ENCODE measurements around the gene ZNF600. TPM values are rescaled to one million over a fixed set of nuclear protein-coding genes. Genes with fewer than 3 reads are reported as not detected.
A peak's percentile ranks its signal among the peaks of the same experiment; 100 is the strongest.
"Not testable (repeated sequence)": the region's sequence is repeated elsewhere in the genome, so short reads cannot be mapped to it uniquely, and the experiment has no call there.

Gene ZNF600
- polyA plus RNA-seq, 3 donors = 1.9 to 9.2 (median 2.5) TPM

GRCh38 chr19:52722062-52723003, 64.3 kb downstream of the ZNF600 start:
- peaks cover 39 to 56% of the 10 kb centered on the region in 2 donors for H3K36me3 ChIP-seq (replicated peaks in 1 of 2; ENCODE audit: control insufficient read depth in 1 of 2, insufficient read depth in 2 of 2, low read length in 2 of 2)
- no peak overlapping the region for H3K27ac ChIP-seq (ENCODE audit: low read depth in 1 of 2, low read length in 2 of 2)
- no peaks in the 10 kb centered on the region for H4K20me1 ChIP-seq (ENCODE audit: insufficient read depth, low read length)
- peaks cover 13% of the 10 kb centered on the region for H3K4me1 Mint-ChIP-seq
- H3K27ac Mint-ChIP-seq = peak overlapping the region in 1 of 7 donors; percentile 82
- no peak overlapping the region for H2AFZ ChIP-seq (ENCODE audit: insufficient read depth, low read depth, low read length, poor library complexity, severe bottlenecking)
- H3K9me3 ChIP-seq (replicated peaks in 1 of 2; ENCODE audit: control insufficient read depth in 1 of 2, insufficient read depth in 1 of 2, low read length in 2 of 2) = peaks cover 31 to 66% of the 10 kb centered on the region in 2 donors
- peaks cover 63 to 82% of the 10 kb centered on the region in 2 donors for H3K36me3 Mint-ChIP-seq
- no peaks in the 10 kb centered on the region for H3K27me3 ChIP-seq (ENCODE audit: control insufficient read depth in 2 of 2, insufficient read depth in 2 of 2, low read length in 2 of 2)
- H3K4me3 ChIP-seq (replicated peaks in 1 of 3; ENCODE audit: low read depth in 2 of 3, low read length in 3 of 3) = no peak overlapping the region
- H3K4me1 ChIP-seq (ENCODE audit: control insufficient read depth in 1 of 2, insufficient read depth in 2 of 2, low read length in 2 of 2) = peaks cover 0 to 5% of the 10 kb centered on the region in 2 donors
- peaks cover 26 to 93% (median 66%) of the 10 kb centered on the region in 7 donors for H3K9me3 Mint-ChIP-seq
- no CpG with 5 or more reads among the region's 7 CpGs for WGBS (ENCODE audit: insufficient coverage)
- H3K79me2 ChIP-seq (ENCODE audit: insufficient read depth, low read length) = peaks cover 7% of the 10 kb centered on the region
- no peak overlapping the region for H3K9ac ChIP-seq (ENCODE audit: insufficient read depth, low read length, poor library complexity, severe bottlenecking)
- no peak for TF ChIP-seq CTCF (IDR thresholded peaks at IDR 0.05)
- H3K27me3 Mint-ChIP-seq (ENCODE audit: low read depth in 3 of 3) = no peaks in the 10 kb centered on the region
- H3K4me3 Mint-ChIP-seq = no peak overlapping the region
- no peak overlapping the region for H3K4me2 ChIP-seq (replicated peaks; ENCODE audit: extremely low read depth, low read length, poor library complexity, severe bottlenecking)
- no peak for DNase-seq
- intact Hi-C loops (cut with micrococcal nuclease) = no loop called here

- Mint-ChIP-seq H3K36me3 (peaks cover 53 to 70% of the 10 kb centered on the region in 2 donors), H3K9me3 (peaks cover 26 to 90% (median 65%) of the 10 kb centered on the region in 7 donors), H3K4me1 (peaks cover 17% of the 10 kb centered on the region)
- H3K27ac Mint-ChIP-seq; H3K4me1 ChIP-seq (ENCODE audit: control insufficient read depth in 1 of 2, insufficient read depth in 2 of 2, low read length in 2 of 2); H3K4me3 ChIP-seq (replicated peaks in 1 of 3; ENCODE audit: low read depth in 2 of 3, low read length in 3 of 3); H3K79me2 ChIP-seq (ENCODE audit: insufficient read depth, low read length); H3K27me3 Mint-ChIP-seq (ENCODE audit: low read depth in 3 of 3); H3K27me3 ChIP-seq (ENCODE audit: control insufficient read depth in 2 of 2, insufficient read depth in 2 of 2, low read length in 2 of 2); H3K4me2 ChIP-seq (replicated peaks; ENCODE audit: extremely low read depth, low read length, poor library complexity, severe bottlenecking); intact Hi-C loops (cut with micrococcal nuclease); H2AFZ ChIP-seq (ENCODE audit: insufficient read depth, low read depth, low read length, poor library complexity, severe bottlenecking); H4K20me1 ChIP-seq (ENCODE audit: insufficient read depth, low read length); H3K4me3 Mint-ChIP-seq; H3K27ac ChIP-seq (ENCODE audit: low read depth in 1 of 2, low read length in 2 of 2); DNase-seq; H3K9ac ChIP-seq (ENCODE audit: insufficient read depth, low read length, poor library complexity, severe bottlenecking): not testable (repeated sequence)
- Histone ChIP-seq H3K36me3 (replicated peaks in 1 of 2; ENCODE audit: control insufficient read depth in 1 of 2, insufficient read depth in 2 of 2, low read length in 2 of 2) (peaks cover 25 to 44% of the 10 kb centered on the region in 2 donors), H3K9me3 (replicated peaks in 1 of 2; ENCODE audit: control insufficient read depth in 1 of 2, insufficient read depth in 1 of 2, low read length in 2 of 2) (peaks cover 31 to 55% of the 10 kb centered on the region in 2 donors)
- WGBS (ENCODE audit: insufficient coverage) = 100% methylated on average over 19 of the region's 21 CpGs
Observed at GRCh38 chr19:52720541-52720940, 66.0 kb downstream of the ZNF600 start.
